GM10248 (cell line): ENCODE results near the gene COG7.
"Not testable (repeated sequence)": the region's sequence is repeated elsewhere in the genome, so short reads cannot be mapped to it uniquely, and the experiment has no call there.

Experiments used
- CTCF ChIA-PET: fragments of 300-600 bp; sonication (Branson Sonifier 250); formaldehyde crosslinking; extraction: SDS; loops from one replicate; lab custom pipeline; 2021; ENCODE audit warnings: antibody characterized with exemption; lab: Yijun Ruan, JAX
- POLR2A ChIA-PET: fragments of 350-650 bp; sonication (Branson Sonifier 250); formaldehyde crosslinking; extraction: SDS; loops from one replicate; lab custom pipeline; 2020; ENCODE audit warnings: antibody characterized with exemption; lab: Yijun Ruan, JAX
- DNase-seq: peaks from one replicate; pipeline ENCODE4 v3.0.0; 2012; ENCODE audit errors: extremely low spot score
- TF ChIP-seq, protein P1 (sequence below): IDR thresholded peaks from 2 replicates; pipeline ENCODE4 v1.5.1; 2012; ENCODE audit warnings: mild to moderate bottlenecking, low read depth; ENCODE audit errors: extremely low read depth, missing control alignments, control extremely low read depth

The COG7 gene

DNA sequence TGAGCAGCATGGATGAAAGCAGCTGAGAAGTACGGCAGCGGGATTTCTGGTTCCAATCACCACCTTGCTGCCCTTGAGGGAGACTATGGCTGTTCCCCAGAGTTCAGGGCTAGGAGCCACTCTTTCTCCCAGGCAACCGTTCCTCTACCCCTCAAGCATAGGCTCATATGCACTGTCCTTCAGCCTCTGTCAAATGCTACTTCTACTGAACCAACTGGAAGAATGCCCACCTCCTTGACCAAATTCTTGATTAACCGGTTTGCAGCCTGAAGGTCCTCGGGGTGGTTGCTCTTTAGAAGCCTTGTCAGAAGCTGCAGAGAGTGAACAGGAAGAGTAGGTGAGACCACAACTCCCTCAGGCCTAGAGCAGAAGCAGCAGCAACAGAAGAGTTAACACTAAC is 33.5 kb upstream of the COG7 start:
- ChIA-PET CTCF (interaction anchor here (1.2 kb wide), 1 partner anchor 14 kb away, joined by 3 read pairs; no protein-coding TSS in a partner anchor), POLR2A (no interaction called here)
- TF ChIP-seq, protein P1, sequence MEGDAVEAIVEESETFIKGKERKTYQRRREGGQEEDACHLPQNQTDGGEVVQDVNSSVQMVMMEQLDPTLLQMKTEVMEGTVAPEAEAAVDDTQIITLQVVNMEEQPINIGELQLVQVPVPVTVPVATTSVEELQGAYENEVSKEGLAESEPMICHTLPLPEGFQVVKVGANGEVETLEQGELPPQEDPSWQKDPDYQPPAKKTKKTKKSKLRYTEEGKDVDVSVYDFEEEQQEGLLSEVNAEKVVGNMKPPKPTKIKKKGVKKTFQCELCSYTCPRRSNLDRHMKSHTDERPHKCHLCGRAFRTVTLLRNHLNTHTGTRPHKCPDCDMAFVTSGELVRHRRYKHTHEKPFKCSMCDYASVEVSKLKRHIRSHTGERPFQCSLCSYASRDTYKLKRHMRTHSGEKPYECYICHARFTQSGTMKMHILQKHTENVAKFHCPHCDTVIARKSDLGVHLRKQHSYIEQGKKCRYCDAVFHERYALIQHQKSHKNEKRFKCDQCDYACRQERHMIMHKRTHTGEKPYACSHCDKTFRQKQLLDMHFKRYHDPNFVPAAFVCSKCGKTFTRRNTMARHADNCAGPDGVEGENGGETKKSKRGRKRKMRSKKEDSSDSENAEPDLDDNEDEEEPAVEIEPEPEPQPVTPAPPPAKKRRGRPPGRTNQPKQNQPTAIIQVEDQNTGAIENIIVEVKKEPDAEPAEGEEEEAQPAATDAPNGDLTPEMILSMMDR: no peak
- no peak for DNase-seq

DNA sequence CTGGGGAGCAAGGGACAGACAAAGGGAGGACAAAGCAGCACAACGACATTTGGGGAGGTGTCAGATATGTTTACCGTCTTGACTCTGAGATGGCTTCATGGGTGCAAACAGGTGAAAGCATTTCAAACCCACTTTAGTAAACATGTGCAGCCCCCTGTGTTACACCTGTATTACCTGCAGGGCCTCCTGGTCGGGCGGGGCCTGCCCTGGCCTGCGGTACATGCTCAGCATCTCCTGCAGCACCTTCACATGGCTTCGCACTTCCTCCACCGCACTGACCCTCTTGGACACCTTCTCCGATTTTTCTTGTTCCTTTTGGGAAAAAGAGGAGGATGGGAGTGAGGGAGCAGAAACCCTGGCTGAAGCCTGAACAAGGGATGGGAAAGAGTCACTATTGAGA is 32.9 kb upstream of the COG7 start:
- TF ChIP-seq, protein P1: no peak
- ChIA-PET CTCF (interaction anchor here (1.2 kb wide), 1 partner anchor 14 kb away, joined by 3 read pairs; no protein-coding TSS in a partner anchor), POLR2A (no interaction called here)
- no peak for DNase-seq

DNA sequence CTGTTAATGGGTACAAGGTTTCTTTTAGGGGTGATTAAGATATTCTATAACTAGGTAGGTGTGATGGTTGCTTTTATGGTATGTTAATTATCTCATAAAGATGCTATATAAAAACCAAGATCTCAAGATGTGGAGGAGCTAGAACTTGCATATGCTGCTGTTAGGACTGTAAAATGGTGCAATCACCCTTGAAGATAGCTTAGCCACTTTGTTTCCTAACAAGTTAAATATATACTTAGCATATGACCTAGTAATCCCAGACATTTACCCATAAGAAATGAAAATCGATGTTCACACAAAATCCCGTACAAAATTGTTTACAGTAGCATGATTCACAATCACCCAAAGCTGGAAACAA is 32.2 kb upstream of the COG7 start:
- POLR2A ChIA-PET: no interaction called here
- DNase-seq: no peak
- TF ChIP-seq, protein P1: no peak
- CTCF ChIA-PET: interaction anchor here (1.2 kb wide), 1 partner anchor 11 kb away, joined by 3 read pairs; no protein-coding TSS in a partner anchor

DNA sequence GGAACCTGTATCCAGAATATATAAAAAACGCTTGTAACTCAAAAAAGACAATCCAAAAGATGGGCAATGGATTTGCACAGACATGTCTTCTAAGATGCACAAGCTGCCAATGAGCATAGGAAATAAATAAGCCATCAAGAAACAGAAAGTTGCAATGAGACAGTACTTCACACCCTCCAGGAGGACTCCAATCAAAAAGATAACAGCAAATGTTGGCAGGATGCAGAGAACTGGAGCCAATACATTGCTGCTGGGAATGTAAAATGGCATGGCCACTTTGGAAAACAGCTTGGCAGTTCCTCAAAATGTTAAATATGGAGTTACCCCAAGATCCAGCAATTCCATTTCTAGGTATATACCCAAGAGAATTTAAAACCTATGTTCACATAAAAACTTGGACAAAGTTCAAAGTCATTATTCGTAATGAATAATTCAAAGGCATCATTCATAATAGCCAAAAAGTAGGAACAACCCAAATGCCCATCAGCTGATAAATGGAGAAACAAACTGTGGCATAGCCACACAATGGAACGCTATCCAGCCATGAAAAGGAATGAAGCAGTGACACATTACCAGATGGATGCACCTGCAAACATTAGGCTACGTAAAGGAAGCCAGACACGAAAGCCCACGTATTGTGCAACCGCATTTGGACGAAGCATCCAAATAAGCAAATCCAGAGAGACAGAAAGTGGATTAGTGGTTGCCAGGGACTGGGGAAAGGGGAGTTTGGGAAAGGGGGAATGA is 31.7 kb upstream of the COG7 start:
- TF ChIP-seq, protein P1: no peak
- no peak for DNase-seq
- ChIA-PET CTCF (interaction anchor here (1.2 kb wide), 1 partner anchor 11 kb away, joined by 3 read pairs; no protein-coding TSS in a partner anchor), POLR2A (no interaction called here)

DNA sequence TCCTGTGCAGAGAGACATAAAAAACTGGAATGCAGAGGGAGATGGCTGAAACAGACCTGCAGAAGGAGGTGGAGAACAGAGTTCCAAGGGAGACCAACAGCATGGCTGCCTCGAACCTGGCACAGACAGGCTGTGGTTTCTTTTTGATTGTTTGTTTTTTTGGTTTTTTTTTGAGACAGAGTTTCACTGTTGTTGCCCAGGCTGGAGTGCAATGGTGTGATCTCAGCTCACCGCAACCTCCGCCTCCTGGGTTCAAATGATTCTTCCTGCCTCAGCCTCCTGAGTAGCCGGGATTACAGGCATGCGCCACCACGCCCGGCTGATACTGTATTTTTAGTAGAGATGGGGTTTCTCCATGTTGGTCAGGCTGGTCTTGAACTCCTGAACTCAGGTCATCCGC is 30.5 kb upstream of the COG7 start:
- CTCF ChIA-PET, POLR2A ChIA-PET, DNase-seq: not testable (repeated sequence)

DNA sequence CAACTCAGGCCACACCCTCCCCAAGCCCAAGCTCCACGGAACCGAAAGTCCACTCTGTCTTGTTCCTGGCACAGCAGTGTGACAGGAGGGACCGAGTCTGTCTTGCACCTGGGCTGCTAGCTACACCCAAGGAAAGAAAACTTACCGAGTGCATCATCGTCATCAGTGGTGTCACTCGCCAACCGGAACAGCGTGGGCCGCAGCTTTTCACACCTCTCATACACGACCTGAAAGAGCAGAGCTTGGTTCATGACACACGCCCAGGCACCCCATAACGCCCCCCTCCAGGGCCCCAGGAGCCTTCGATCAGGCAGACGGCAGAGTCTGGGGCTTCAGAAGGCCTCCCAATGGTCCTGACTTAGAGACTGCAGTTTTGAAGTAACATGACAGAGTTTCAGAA is 29.8 kb upstream of the COG7 start:
- ChIA-PET POLR2A (no interaction called here), CTCF (interaction anchor here (0.7 to 1.2 kb wide), 2 partner anchors 24 to 47 kb away, joined by 3 to 4 read pairs; no protein-coding TSS in a partner anchor)
- no peak for DNase-seq
- TF ChIP-seq, protein P1: no peak

DNA sequence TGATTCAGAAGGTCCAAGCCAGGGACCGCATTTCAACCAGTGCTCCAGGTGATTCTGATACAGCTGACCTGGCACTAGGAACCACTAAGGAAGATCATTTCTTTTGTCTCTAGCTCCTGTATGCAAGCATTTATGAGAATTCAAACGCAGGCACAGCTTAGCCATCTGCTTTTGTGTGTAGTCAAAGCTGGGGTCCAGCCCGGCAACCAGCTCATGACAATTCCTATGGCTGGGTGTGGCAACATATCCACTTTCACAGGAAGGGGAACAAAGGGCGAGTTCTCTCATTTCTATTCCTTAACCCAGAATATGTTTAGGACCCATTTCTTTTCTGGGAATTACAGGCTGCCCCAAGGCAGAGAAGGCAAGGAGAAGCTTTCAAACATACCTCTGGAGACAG is 27.3 kb upstream of the COG7 start:
- ChIA-PET CTCF (interaction anchor here (0.7 to 1.9 kb wide), 7 partner anchors 12 to 116 kb away, joined by 3 to 5 read pairs (median 3); no protein-coding TSS in a partner anchor), POLR2A (interaction anchor here (0.7 kb wide), 1 partner anchor 14 kb away, joined by 3 read pairs; no protein-coding TSS in a partner anchor)
- no peak for DNase-seq
- TF ChIP-seq, protein P1: no peak
